ENCODE results near the gene RNF213.

DNA sequence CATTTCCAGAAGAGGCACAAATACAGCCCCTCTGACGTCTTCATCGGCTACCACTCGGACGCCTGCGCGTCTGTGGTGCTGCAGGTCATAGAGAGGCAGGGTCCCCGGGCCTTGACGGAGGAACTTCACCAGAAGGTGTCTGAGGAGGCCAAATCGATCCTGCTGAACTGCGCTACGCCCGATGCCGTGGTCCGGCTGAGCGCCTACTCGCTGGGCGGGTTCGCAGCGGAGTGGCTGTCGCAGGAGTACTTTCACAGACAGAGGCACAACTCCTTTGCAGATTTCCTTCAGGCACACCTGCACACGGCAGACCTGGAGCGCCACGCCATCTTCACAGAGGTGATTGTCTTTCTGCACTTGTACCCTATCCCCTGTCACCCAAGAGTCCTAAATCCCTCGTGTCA, 87.3 kb downstream of the RNF213 start:
- TF ChIP-seq CTCF (IDR thresholded peaks at IDR 0.05) (no peak), POLR2A (IDR thresholded peaks at IDR 0.05) (no peak), POLR2AphosphoS5 (IDR thresholded peaks at IDR 0.05) (no peak), EP300 (IDR thresholded peaks at IDR 0.05) (no peak)
